NCI-H226 (cell line): Measurements from ENCODE around the gene RPP21.
"Not testable (repeated sequence)": the region's sequence is repeated elsewhere in the genome, so short reads cannot be mapped to it uniquely, and the experiment has no call there.

Source experiments
- DNase-seq: peaks from one replicate; pipeline ENCODE4 v3.0.0-alpha.2; 2015

RPP21 gene

GRCh38 chr6:30331981-30332380 is 13.0 kb upstream of the RPP21 start:
- DNase-seq, result no peak

- DNase-seq, result peak; percentile 12
Measured at GRCh38 chr6:30334075-30334783, 10.7 kb upstream of the RPP21 start.

- DNase-seq, result peak; percentile 40
Measured at GRCh38 chr6:30340589-30341054, 4.3 kb upstream of the RPP21 start.

- DNase-seq, result no peak
Measured at GRCh38 chr6:30341218-30341617, 3.7 kb upstream of the RPP21 start.

GRCh38 chr6:30341728-30342127 is 3.2 kb upstream of the RPP21 start:
- no peak for DNase-seq

- no peak for DNase-seq
Measured at GRCh38 chr6:30344191-30344867, 627 bp upstream of the RPP21 start.

GRCh38 chr6:30345852-30346251 is 896 bp downstream of the RPP21 start:
- DNase-seq, result peak; percentile 56

- DNase-seq, result no peak
Measured at GRCh38 chr6:30348957-30349356, 4.0 kb downstream of the RPP21 start.

GRCh38 chr6:30349421-30350177 is 4.6 kb downstream of the RPP21 start:
- DNase-seq, result no peak

- no peak for DNase-seq
Measured at GRCh38 chr6:30350524-30350923, 5.6 kb downstream of the RPP21 start.

- no peak for DNase-seq
Measured at GRCh38 chr6:30352550-30352949, 7.6 kb downstream of the RPP21 start.

- DNase-seq, result no peak
Measured at GRCh38 chr6:30355281-30355680, 10.3 kb downstream of the RPP21 start.

- no peak for DNase-seq
Measured at GRCh38 chr6:30356536-30356935, 11.6 kb downstream of the RPP21 start.

GRCh38 chr6:30357678-30358540 is 13.0 kb downstream of the RPP21 start:
- DNase-seq, result peak; percentile 51

- no peak for DNase-seq
Measured at GRCh38 chr6:30359276-30359675, 14.3 kb downstream of the RPP21 start.

- DNase-seq, result no peak
Measured at GRCh38 chr6:30360139-30360538, 15.2 kb downstream of the RPP21 start.

GRCh38 chr6:30361661-30362060 is 16.7 kb downstream of the RPP21 start:
- DNase-seq, result peak; percentile 75

- DNase-seq, result no peak
Measured at GRCh38 chr6:30363459-30363858, 18.5 kb downstream of the RPP21 start.

- no peak for DNase-seq
Measured at GRCh38 chr6:30364591-30364990, 19.6 kb downstream of the RPP21 start.

GRCh38 chr6:30369280-30369679 is 24.3 kb downstream of the RPP21 start:
- DNase-seq, result not testable (repeated sequence)

GRCh38 chr6:30378290-30378937 is 33.5 kb downstream of the RPP21 start:
- peak; percentile 9 for DNase-seq

GRCh38 chr6:30380464-30380863 is 35.5 kb downstream of the RPP21 start:
- DNase-seq, result no peak
